Epithelial cell of esophagus (primary cell): ENCODE data around the gene GALNT7.
"Not testable (repeated sequence)": the region's sequence is repeated elsewhere in the genome, so short reads cannot be mapped to it uniquely, and the experiment has no call there.

Experiments used
- DNase-seq: peaks from one replicate; pipeline ENCODE4 v3.0.0; 2010; ENCODE audit warnings: low read depth
- H3K4me3 ChIP-seq: 2 replicates; pipeline ENCODE4 v1.5.1; 2011; ENCODE audit warnings: mild to moderate bottlenecking, low read length, control low read depth
- TF ChIP-seq, protein P1 (sequence below): IDR thresholded peaks from 2 replicates; pipeline ENCODE4 v1.5.1; 2011; ENCODE audit warnings: low read depth, mild to moderate bottlenecking, low read length, control low read depth, inconsistent platforms; ENCODE audit not compliant: insufficient read depth; ENCODE audit errors: missing control alignments

Gene GALNT7

GRCh38 chr4:173214231-173214630, 45.6 kb downstream of the GALNT7 start:
- no peak overlapping the region for H3K4me3 ChIP-seq
- TF ChIP-seq, protein P1, sequence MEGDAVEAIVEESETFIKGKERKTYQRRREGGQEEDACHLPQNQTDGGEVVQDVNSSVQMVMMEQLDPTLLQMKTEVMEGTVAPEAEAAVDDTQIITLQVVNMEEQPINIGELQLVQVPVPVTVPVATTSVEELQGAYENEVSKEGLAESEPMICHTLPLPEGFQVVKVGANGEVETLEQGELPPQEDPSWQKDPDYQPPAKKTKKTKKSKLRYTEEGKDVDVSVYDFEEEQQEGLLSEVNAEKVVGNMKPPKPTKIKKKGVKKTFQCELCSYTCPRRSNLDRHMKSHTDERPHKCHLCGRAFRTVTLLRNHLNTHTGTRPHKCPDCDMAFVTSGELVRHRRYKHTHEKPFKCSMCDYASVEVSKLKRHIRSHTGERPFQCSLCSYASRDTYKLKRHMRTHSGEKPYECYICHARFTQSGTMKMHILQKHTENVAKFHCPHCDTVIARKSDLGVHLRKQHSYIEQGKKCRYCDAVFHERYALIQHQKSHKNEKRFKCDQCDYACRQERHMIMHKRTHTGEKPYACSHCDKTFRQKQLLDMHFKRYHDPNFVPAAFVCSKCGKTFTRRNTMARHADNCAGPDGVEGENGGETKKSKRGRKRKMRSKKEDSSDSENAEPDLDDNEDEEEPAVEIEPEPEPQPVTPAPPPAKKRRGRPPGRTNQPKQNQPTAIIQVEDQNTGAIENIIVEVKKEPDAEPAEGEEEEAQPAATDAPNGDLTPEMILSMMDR: no peak
- no peak for DNase-seq

GRCh38 chr4:173214661-173215060, 46.0 kb downstream of the GALNT7 start:
- TF ChIP-seq, protein P1: no peak
- peak; percentile 47 for DNase-seq
- no peak overlapping the region for H3K4me3 ChIP-seq

DNA sequence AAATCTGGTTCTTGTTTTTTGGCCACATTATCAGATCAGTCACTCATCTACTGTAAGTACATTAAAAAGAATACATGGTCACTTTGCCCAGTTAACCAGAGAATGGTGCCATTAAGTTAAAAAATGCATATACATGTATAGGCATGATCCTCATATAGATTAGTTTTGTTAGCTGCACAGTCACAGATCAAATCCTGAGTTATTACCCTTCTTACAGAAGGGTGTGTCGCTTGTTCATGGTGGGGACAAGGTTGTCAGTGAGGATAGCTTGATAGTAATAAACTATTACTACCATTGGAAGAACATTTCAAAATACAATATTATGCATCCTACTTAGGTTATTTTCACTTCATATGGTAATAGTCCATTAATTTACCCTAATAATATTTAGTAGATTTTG, 48.5 kb downstream of the GALNT7 start:
- TF ChIP-seq, protein P1: no peak
- H3K4me3 ChIP-seq: no peak overlapping the region
- no peak for DNase-seq

GRCh38 chr4:173217727-173218126, 49.1 kb downstream of the GALNT7 start:
- TF ChIP-seq, protein P1: no peak
- peak; percentile 72 for DNase-seq
- no peak overlapping the region for H3K4me3 ChIP-seq

- DNase-seq: no peak
- no peak overlapping the region for H3K4me3 ChIP-seq
- TF ChIP-seq, protein P1: no peak
Observed at GRCh38 chr4:173218411-173219125, 50.0 kb downstream of the GALNT7 start.

- not testable (repeated sequence) for H3K4me3 ChIP-seq, DNase-seq
Observed at GRCh38 chr4:173219126-173219437, 50.5 kb downstream of the GALNT7 start.

- no peak overlapping the region for H3K4me3 ChIP-seq
- DNase-seq: no peak
- TF ChIP-seq, protein P1: no peak
Observed at GRCh38 chr4:173223743-173224142, 55.1 kb downstream of the GALNT7 start.
